GM19328 (cell line): ENCODE data around the gene SLC44A4.
"Not testable (repeated sequence)": the region's sequence is repeated elsewhere in the genome, so short reads cannot be mapped to it uniquely, and the experiment has no call there.

Experiments used
- ATAC-seq: cut with Tn5 transposase; IDR thresholded peaks from one replicate; pipeline ENCODE4 v1.9.1; 2021; ENCODE audit warnings: mild to moderate bottlenecking, moderate library complexity; ENCODE audit not compliant: unreplicated experiment

The SLC44A4 gene

DNA sequence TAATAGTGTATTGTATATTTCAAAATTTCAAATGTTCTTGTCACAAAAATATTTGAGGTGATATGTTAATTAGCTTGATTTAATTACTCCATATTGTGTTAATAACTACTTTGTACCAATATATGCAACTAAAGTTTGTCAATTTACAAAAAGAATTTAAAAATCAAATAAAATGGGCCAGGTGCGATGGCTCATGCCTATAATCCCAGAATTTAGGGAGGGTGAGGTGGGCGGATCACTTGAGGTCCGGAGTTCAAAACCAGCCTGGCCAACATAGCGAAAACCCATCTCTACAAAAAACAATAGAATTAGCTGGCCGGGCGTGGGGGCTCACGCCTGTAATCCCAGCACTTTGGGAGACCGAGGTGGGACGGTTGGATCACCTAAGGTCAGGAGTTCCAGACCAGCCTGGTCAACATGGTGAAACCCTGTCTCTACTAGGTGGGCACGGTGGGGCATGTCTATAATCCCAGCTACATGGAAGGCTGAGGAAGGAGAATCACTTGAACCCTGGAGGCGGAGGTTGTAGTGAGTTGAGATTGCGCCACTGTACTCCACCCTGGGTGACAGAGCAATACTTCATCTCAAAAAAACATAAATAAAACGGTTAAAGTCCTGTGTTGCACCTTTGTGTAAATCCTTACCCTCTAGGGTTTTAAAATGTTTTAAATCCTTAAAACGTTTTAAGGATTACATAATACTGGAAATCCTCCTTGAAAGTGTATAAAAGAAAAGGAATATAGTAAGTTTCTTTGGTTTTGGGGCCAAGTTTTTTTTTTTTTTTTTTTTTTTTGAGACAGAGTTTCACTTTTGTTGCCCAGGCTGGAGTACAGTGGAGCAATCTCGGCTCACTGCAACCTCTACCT, 47.2 kb downstream of the SLC44A4 start:
- ATAC-seq, result no peak

DNA sequence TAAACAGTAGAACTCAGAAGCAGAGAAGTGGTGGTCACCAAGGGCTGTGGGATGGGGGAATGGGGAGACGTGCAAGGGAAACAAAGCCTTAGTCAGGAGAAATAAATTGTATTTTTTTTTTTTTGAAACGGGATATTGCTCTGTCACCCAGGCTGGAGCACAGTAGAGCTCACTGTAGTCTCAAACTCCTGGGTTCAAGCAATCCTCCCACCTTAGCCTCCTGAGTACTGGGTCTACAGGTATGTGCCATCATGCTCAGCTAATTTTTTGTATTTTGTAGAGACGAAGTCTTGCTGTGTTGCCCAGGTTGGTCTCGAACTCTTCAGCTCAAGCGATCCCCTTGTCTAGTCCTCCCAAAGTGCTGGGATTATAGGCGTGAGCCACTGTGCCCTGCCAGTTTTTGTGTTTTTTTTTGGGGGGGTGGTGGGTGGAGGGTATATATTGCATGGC, 47.9 kb downstream of the SLC44A4 start:
- ATAC-seq, result no peak

GRCh38 chr6:31829633-31830283, 49.0 kb downstream of the SLC44A4 start:
- ATAC-seq, result no peak

GRCh38 chr6:31827286-31828079, 51.3 kb downstream of the SLC44A4 start, which contains the start of gene HSPA1B:
TSS of gene HSPA1B (plus strand) at chr6:31827738. CDS start at chr6:31827951, 213 bp downstream.
- peak; percentile 70 for ATAC-seq

GRCh38 chr6:31826793-31827285, 52.0 kb downstream of the SLC44A4 start:
- ATAC-seq, result no peak

GRCh38 chr6:31825553-31825952, 53.2 kb downstream of the SLC44A4 start:
- ATAC-seq, result no peak

DNA sequence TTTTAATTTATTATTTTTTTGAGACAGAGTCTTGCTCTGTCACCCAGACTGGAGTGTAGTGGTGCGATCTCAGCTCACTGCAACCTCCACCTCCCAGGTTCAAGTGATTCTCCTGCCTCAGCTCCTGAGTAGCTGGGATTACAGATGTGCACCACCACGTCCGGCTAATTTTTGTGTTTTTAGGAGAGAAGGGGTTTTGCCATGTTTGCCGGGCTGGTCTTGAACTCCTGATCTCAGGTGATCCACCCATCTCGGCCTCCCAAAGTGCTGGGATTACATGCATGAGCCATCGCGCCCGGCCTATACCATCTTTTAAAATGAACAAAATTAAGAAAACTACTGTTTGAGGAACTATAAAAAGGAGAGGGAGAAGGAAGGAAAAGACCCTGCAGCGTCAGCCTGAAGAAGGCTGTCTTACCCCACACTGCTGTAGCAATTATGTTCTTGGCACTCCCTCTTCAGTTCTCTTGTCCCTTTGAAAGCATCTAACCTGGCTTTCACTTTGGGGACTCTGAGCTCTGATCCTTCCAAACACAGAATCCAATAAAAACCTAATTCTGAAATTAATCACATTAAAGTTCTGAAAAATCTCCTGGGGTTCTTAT, 55.1 kb downstream of the SLC44A4 start:
- ATAC-seq, result not testable (repeated sequence)

DNA sequence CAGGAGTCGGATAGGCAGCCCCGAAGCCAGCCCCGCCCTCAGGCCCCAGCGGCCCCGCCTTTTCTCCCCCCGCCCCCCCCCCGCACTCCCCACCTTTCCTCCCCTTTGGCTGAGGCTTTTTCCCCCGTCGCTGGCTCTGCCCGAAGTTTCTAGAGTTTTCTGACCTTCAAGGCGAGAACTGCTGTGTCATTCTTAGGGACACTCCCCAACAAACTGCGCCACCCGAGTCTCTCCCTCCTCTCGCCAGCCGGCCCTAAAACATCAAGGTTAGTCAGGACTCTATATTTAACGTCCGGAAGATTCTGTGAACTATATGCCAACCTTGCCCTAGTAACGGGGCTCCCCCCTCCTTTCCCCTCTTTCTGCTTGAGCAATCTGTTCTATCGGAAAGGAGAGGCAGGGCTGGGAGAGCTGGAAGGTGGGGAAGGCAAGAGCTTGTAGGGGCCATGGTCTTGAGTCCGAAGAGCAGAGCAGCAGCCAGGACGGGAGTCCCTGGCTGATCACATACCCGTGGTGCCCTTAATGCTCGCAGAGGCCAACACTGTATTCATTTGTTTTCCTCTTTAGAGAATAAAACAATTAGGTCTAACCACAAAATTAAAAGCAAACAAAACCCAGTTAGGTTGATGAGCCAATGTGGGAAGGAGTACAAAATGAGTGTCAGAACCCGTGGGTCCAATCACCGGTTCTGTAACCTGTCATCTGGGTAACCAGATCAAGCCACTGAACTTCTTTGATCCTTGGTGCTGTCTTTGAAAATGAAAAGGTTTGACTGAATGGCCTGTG, 56.6 kb downstream of the SLC44A4 start:
- ATAC-seq, result no peak

- ATAC-seq, result no peak
These were observed 57.3 kb downstream of the SLC44A4 start for GRCh38 chr6:31821301-31822035.

DNA sequence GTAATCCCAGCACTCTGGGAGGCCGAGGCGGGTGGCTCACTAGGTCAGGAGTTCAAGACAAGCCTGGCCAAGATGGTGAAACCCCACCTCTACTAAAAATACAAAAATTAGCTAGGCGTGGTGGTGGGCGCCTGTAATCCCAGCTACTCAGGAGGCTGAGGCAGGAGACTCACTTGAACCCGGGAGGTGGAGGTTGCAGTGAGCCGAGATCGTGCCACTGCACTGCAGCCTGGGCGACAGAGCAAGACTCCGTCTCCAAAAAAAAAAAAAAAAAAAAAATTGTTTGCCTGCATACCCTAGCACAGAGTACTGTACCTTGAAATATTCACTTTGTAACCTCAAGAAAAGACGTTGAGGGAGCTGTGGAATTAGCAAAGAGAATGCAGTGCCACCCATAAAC, 58.4 kb downstream of the SLC44A4 start:
- not testable (repeated sequence) for ATAC-seq

DNA sequence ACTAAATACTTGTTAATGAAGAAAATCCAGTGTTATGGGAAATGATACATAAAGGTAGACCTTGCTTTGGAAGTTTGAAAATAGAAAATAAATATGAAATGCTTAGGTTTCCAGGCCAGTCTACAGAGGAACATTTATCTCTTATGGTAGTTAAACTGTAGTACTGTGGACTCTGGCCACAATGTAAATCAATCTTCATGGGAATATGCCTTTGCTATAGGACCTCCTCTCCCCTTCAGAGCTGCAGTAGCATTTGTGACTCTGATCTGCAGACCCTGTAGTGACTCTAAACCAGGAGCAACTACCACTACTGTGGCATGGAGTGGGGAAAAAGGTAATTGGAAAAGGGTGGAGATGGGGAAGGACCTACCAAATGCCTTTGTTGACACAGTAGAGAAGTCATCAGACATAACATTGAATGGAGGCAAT, 58.9 kb downstream of the SLC44A4 start:
- no peak for ATAC-seq

DNA sequence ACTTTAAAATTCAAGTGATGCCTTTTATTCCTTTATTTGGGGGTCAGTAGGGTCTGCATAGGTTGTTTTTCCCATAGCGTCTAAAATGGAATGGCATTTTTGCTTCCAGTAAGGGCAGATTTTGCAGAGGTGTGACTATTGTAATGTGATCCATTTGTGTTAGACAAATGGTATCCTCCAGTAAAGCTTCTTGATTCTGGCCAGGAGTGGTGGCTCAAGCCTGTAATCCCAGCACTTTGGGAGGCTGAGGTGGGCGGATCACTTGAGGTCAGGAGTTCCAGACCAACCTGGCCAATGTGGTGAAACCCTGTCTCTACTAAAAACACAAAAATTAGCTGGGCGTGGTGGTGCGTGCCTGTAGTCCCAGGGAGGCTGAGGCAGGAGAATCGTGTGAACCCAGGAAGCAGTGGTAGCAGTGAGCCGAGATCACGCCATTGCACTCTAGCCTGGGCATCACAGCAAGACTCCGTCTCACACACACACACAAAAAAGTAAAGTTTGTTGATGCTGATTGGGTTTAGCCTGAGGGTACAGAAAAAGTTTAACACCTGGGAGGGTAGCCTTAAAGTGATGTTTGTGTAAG, 60.8 kb downstream of the SLC44A4 start:
- ATAC-seq, result not testable (repeated sequence)

- not testable (repeated sequence) for ATAC-seq
These were observed 61.5 kb downstream of the SLC44A4 start for GRCh38 chr6:31817133-31817928.

GRCh38 chr6:31815025-31815838, 63.6 kb downstream of the SLC44A4 start, which contains the start of the genes HSPA1A and HSPA1L:
TSS of gene HSPA1A (plus strand) at chr6:31815543. CDS start at chr6:31815757, 214 bp downstream.
TSS of gene HSPA1L (minus strand) at chr6:31815283. CDS start at chr6:31811972, 3,311 bp downstream.
- ATAC-seq, result no peak

DNA sequence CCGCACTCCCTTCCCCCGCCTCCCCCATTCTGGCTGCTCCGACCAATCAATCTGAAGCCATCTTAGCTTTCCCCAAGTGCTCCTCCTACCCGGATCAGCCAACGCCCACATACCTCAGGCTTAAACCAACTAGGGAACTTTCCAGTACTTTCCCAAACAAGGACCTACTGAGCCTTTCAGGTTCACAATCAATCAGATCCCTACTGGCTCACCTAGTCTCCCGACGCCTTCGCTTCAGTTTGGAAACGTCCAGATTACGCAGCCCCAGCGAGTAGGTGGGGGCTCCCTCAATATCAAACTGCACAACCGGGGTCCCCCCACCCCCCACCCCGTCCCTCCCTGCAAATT, 64.1 kb downstream of the SLC44A4 start:
- ATAC-seq, result no peak

GRCh38 chr6:31813465-31813849, 65.3 kb downstream of the SLC44A4 start:
- no peak for ATAC-seq
